ENCODE data around the gene FBXO42. TPM values are rescaled to one million over a fixed set of nuclear protein-coding genes. Genes with fewer than 3 reads are reported as not detected.

Gene FBXO42
- total and polyA plus RNA-seq, 2 of the 13 experiments (the other 11 are each of a cell fraction or from before 2014, with no cell fraction given) = 7.6 to 17.5 TPM

DNA sequence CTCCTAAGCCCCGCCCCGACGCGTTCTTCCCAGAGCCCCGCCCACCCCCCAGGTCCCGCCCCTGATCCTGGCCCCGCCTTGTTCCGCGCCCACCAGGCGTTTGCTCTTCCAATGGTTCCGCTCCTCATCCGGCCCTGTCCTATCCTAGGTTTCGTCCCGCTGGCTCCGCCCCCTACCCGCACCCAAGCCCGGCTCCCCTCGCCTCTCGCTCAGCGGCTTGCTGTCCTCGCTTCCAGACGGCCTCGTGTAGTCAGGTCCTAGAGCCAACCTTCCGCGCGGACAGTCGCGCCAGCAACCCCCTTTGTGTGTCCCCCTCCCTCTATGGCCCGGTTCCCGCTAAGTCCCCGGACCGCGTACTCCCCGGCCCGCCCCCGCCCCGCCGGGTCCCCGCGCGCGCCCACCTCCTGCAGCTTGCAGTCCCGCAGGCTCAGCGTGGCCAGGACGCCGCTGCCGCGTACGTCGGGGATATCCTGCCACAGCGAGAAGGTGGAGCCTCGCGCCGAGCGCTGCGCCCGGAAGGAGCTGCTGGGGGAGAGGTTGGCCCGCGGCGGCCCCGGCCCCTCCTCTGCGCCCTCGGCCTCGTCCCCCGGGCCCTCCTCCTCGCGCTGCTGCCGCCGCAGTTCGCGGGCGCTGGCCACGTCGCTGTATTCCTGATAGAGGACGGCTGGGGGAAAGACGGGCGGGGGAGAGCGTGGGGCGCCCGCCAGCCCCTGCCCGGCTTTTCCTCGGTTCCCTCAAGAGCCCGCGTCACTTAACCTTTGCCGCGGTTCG is 145.5 kb downstream of the FBXO42 start (continued):
- TF ChIP-seq ZNF329 (CRISPR knock-in tag; IDR thresholded peaks at IDR 0.05; ENCODE audit: low read depth) = 0 out of 2 replicates have a peak, but pooled peaks have one; percentile 62
- TF ChIP-seq, protein P1, sequence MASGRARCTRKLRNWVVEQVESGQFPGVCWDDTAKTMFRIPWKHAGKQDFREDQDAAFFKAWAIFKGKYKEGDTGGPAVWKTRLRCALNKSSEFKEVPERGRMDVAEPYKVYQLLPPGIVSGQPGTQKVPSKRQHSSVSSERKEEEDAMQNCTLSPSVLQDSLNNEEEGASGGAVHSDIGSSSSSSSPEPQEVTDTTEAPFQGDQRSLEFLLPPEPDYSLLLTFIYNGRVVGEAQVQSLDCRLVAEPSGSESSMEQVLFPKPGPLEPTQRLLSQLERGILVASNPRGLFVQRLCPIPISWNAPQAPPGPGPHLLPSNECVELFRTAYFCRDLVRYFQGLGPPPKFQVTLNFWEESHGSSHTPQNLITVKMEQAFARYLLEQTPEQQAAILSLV (CRISPR knock-in tag; IDR thresholded peaks at IDR 0.05; ENCODE audit: borderline replicate concordance) = 0 out of 2 replicates have a peak, but pooled peaks have one; percentile 25
- no peak for TF ChIP-seq CENPX (CRISPR knock-in tag; IDR thresholded peaks at IDR 0.05)
- peak; percentile 24; the same call in 1 of the 2 replicates for TF ChIP-seq ZNF510 (CRISPR knock-in tag; IDR thresholded peaks at IDR 0.05; ENCODE audit: low read depth)
- TF ChIP-seq SMARCC2 (IDR thresholded peaks at IDR 0.05) = no peak
- TF ChIP-seq ZNF230 (CRISPR knock-in tag; IDR thresholded peaks at IDR 0.05) = no peak
- peak; percentile 79 for TF ChIP-seq PHF21A (CRISPR knock-in tag; IDR thresholded peaks at IDR 0.05)
- no peak for TF ChIP-seq ZNF501 (CRISPR knock-in tag; IDR thresholded peaks at IDR 0.05)
- TF ChIP-seq SSRP1 (CRISPR knock-in tag; IDR thresholded peaks at IDR 0.05) = 0 out of 2 replicates have a peak, but pooled peaks have one; percentile 37
- TF ChIP-seq ZNF225 (CRISPR knock-in tag; IDR thresholded peaks at IDR 0.05) = peak; percentile 66; the same call in 1 of the 2 replicates
- TF ChIP-seq ZNF746 (CRISPR knock-in tag; IDR thresholded peaks at IDR 0.05) = 0 out of 2 replicates have a peak, but pooled peaks have one; percentile 66
- 0 out of 2 replicates have a peak, but pooled peaks have one; percentile 41 for TF ChIP-seq ZNF552 (CRISPR knock-in tag; IDR thresholded peaks at IDR 0.05; ENCODE audit: borderline replicate concordance)
- TF ChIP-seq HOXA3 (CRISPR knock-in tag; IDR thresholded peaks at IDR 0.05) = peak; percentile 67
- TF ChIP-seq ZBTB4 (CRISPR knock-in tag; IDR thresholded peaks at IDR 0.05; ENCODE audit: borderline replicate concordance) = no peak
- TF ChIP-seq BCL3 (CRISPR knock-in tag; IDR thresholded peaks at IDR 0.05) = peak; percentile 56; the same call in 1 of the 2 replicates
- TF ChIP-seq SNAI1 (CRISPR knock-in tag; IDR thresholded peaks at IDR 0.05; ENCODE audit: borderline replicate concordance) = no peak
- TF ChIP-seq ZNF652 (CRISPR knock-in tag; IDR thresholded peaks at IDR 0.05; ENCODE audit: borderline replicate concordance, low read depth) = no peak
- TF ChIP-seq ZNF558 (CRISPR knock-in tag; IDR thresholded peaks at IDR 0.05; ENCODE audit: borderline replicate concordance) = peak; percentile 89; the same call in 1 of the 2 replicates
- TF ChIP-seq ZNF709 (CRISPR knock-in tag; IDR thresholded peaks at IDR 0.05) = peak; percentile 32; the same call in 1 of the 2 replicates
- no peak for TF ChIP-seq HIVEP1 (CRISPR knock-in tag; IDR thresholded peaks at IDR 0.05)
- peak; percentile 59; the same call in 1 of the 2 replicates for TF ChIP-seq DMAP1 (CRISPR knock-in tag; IDR thresholded peaks at IDR 0.05)
- TF ChIP-seq GLI4 (CRISPR knock-in tag; IDR thresholded peaks at IDR 0.05; ENCODE audit: borderline replicate concordance) = 0 out of 2 replicates have a peak, but pooled peaks have one; percentile 44
- peak; percentile 72 for TF ChIP-seq SAP130 (CRISPR knock-in tag; IDR thresholded peaks at IDR 0.05; ENCODE audit: low read depth)
- peak; percentile 77; the same call in 1 of the 2 replicates for TF ChIP-seq NRL (CRISPR knock-in tag; IDR thresholded peaks at IDR 0.05; ENCODE audit: borderline replicate concordance)
- peak; percentile 67; the same call in 1 of the 2 replicates for TF ChIP-seq KDM1A (CRISPR knock-in tag; IDR thresholded peaks at IDR 0.05)
